Body of pancreas (tissue), 4 donors: ENCODE results near the gene GMDS.

ENCODE experiments used
- CTCF ChIP-seq, 7 experiments: fragments of 450-650 bp in 4 of 7; fragments of 200-600 bp in 3 of 7; sonication (generic) in 3 of 7; IDR thresholded peaks; one replicate each; pipeline ENCODE4 v1.5.1; 2016 to 2019; ENCODE audit warnings: antibody characterized with exemption in 7 of 7
- POLR2A ChIP-seq, 3 donors: fragments of 450-650 bp; IDR thresholded peaks; one replicate each; pipeline ENCODE4 v1.6.1; 2016; ENCODE audit warnings: antibody characterized with exemption in 3 of 3, mild to moderate bottlenecking in 2 of 3

- TF ChIP-seq CTCF (IDR thresholded peaks at IDR 0.05) (no peak), POLR2A (IDR thresholded peaks at IDR 0.05) (no peak)
Observed at GRCh38 chr6:1868561-1869261, 376.7 kb downstream of the GMDS start.
